Glutamatergic neuron (in vitro differentiated cells): ENCODE data around the gene TBC1D19. TPM values are rescaled to one million over a fixed set of nuclear protein-coding genes. Genes with fewer than 3 reads are reported as not detected.

Experiments used
- DNase-seq: peaks from one replicate; pipeline ENCODE4 v3.0.0; 2022
- H3K27ac Mint-ChIP-seq: one replicate; pipeline ENCODE4 v1.8.0; 2020; ENCODE audit warnings: mild to moderate bottlenecking, mixed read lengths, inconsistent platforms; ENCODE audit not compliant: unreplicated experiment
- H3K27me3 Mint-ChIP-seq: one replicate; pipeline ENCODE4 v1.8.0; 2020; ENCODE audit warnings: mild to moderate bottlenecking, moderate library complexity, mixed read lengths, inconsistent platforms; ENCODE audit not compliant: unreplicated experiment
- H3K36me3 Mint-ChIP-seq: one replicate; pipeline ENCODE4 v1.8.0; 2020; ENCODE audit warnings: mild to moderate bottlenecking, mixed read lengths, inconsistent platforms; ENCODE audit not compliant: unreplicated experiment
- H3K4me1 Mint-ChIP-seq: one replicate; pipeline ENCODE4 v1.8.0; 2020; ENCODE audit warnings: mild to moderate bottlenecking, low read depth, mixed read lengths, inconsistent platforms; ENCODE audit not compliant: unreplicated experiment
- H3K4me3 Mint-ChIP-seq: one replicate; pipeline ENCODE4 v1.8.0; 2020; ENCODE audit warnings: mild to moderate bottlenecking, mixed read lengths, inconsistent platforms; ENCODE audit not compliant: unreplicated experiment
- H3K9me3 Mint-ChIP-seq: one replicate; pipeline ENCODE4 v1.8.0; 2020; ENCODE audit warnings: mild to moderate bottlenecking, moderate library complexity, mixed read lengths, inconsistent platforms; ENCODE audit not compliant: unreplicated experiment
- total RNA-seq: library from RNA; stranded (reverse); fragmentation: NEBNext Ultra II Directional; extraction: Animal tissue kit (Norgen Biotek cat#: 25700); gene quantifications from one replicate; pipeline ENCODE4 v1.2.1, GENCODE V29; 2021; ENCODE audit not compliant: unreplicated experiment
- TF ChIP-seq, protein P1 (sequence below): fragments of 200-600 bp; sonication (generic); IDR thresholded peaks from one replicate; pipeline ENCODE4 v1.5.0; 2021; ENCODE audit not compliant: partially characterized antibody, unreplicated experiment

Gene TBC1D19
- total RNA-seq, 1 donor from 2014 or later, result 21.2 TPM

DNA sequence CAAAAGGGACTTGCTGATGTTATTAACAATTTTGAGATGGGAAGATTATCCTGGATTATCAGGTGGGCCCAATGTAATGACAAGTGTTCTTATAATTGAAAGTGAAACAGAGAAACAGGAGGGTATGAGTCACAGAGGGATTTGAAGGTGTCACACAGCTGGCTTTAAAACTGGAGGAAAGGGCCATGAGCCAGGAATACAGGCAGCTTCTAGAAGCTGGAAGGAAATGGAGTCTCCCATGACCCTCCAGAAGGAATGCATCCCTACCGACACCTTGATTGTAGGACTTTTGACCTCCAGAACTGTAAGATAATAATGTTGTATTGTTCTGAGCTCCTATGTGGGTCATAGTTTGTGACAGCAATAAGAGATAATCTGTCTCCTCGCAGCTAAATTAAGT is 178.8 kb downstream of the TBC1D19 start:
- Mint-ChIP-seq H3K4me1 (peaks cover 7% of the 10 kb centered on the region), H3K4me3 (no peak overlapping the region), H3K9me3 (no peaks in the 10 kb centered on the region), H3K27me3 (peaks cover 6% of the 10 kb centered on the region), H3K36me3 (peaks cover 4% of the 10 kb centered on the region), H3K27ac (no peak overlapping the region)
- DNase-seq, result no peak
- TF ChIP-seq, protein P1, sequence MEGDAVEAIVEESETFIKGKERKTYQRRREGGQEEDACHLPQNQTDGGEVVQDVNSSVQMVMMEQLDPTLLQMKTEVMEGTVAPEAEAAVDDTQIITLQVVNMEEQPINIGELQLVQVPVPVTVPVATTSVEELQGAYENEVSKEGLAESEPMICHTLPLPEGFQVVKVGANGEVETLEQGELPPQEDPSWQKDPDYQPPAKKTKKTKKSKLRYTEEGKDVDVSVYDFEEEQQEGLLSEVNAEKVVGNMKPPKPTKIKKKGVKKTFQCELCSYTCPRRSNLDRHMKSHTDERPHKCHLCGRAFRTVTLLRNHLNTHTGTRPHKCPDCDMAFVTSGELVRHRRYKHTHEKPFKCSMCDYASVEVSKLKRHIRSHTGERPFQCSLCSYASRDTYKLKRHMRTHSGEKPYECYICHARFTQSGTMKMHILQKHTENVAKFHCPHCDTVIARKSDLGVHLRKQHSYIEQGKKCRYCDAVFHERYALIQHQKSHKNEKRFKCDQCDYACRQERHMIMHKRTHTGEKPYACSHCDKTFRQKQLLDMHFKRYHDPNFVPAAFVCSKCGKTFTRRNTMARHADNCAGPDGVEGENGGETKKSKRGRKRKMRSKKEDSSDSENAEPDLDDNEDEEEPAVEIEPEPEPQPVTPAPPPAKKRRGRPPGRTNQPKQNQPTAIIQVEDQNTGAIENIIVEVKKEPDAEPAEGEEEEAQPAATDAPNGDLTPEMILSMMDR, result no peak

DNA sequence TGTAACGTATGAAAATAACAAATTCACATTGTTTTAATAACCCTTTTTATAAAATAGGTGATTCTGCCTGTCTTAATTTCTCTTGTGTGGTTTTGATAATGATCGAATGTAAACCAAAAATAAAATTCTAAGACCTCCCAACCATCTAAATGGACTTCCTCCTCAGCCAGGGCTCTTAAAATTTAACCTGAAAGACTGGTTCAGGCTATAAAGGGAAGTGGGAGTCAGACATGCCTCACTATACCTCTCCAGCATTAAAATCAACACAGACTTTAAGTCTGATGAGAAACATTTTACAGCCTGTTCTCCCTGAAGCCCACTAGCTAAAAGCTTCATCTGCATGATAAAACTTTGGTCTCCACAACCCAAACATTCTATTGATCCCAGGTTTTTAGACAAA is 179.2 kb downstream of the TBC1D19 start:
- Mint-ChIP-seq H3K27ac (no peak overlapping the region), H3K4me1 (peaks cover 7% of the 10 kb centered on the region), H3K36me3 (peaks cover 4% of the 10 kb centered on the region), H3K4me3 (no peak overlapping the region), H3K27me3 (peaks cover 6% of the 10 kb centered on the region), H3K9me3 (no peaks in the 10 kb centered on the region)
- TF ChIP-seq, protein P1, result no peak
- no peak for DNase-seq

DNA sequence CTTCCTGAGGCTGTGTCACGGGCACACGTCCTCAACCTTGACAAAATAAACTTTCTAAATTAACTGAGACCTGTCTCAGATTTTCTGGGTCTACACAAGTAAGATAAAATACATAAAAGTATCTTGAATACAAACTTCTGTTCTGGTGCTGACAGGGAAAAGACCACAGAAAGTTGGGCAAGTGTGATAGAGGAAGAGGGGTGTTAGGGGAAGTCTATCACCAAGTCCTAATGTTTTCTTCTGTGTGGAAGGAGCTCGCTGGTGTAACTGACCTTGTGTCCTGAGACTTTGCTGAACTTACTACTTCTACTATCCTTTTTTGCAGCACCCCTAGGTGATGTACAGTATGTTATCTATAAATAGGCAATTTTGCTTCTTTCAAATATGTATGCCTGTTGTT is 179.8 kb downstream of the TBC1D19 start:
- Mint-ChIP-seq H3K36me3 (peaks cover 4% of the 10 kb centered on the region), H3K9me3 (no peaks in the 10 kb centered on the region), H3K27ac (no peak overlapping the region), H3K4me1 (peaks cover 7% of the 10 kb centered on the region), H3K4me3 (no peak overlapping the region), H3K27me3 (peaks cover 6% of the 10 kb centered on the region)
- TF ChIP-seq, protein P1, result no peak
- DNase-seq, result no peak

DNA sequence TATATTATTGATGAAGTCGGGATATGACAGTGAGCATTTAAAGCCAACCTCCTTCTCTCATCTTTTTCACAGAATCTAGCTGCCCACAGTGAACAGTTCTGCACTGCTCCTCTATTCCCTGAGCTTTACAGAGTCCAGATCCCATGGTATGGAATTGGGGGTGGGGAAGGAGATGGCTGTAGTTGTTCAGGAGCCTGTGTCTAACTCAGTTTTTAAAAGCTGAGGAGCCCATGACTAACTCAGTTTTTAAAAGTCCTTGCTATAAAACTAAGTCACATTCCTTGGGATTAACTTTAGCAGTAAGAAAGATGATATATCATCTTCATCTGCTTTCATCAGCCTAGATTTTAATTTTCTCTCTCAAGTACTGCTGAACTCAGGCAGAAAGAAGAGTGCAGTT is 180.3 kb downstream of the TBC1D19 start:
- no peak for DNase-seq
- Mint-ChIP-seq H3K4me3 (no peak overlapping the region), H3K27me3 (peaks cover 6% of the 10 kb centered on the region), H3K9me3 (no peaks in the 10 kb centered on the region), H3K36me3 (no peaks in the 10 kb centered on the region), H3K4me1 (peaks cover 7% of the 10 kb centered on the region), H3K27ac (no peak overlapping the region)
- TF ChIP-seq, protein P1, result no peak

DNA sequence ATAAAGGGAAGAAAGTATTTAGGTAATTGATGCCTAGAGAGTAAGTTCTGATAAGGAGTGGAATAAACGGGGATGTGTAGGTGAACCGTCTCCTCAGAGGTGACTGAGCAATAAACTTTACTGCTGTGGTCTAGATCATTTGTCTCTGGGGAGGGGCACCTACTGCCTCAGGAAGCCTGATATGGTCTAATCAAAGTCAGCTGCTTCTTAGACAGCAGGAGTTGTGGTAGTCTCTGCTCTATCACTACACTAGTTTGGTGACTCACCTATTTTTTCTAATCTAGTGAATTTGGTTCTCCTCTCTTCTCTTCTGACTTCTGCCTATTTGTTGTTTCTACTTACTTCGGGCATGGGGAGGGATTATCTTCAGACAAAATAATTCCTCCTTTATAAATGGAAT is 181.6 kb downstream of the TBC1D19 start:
- H3K27ac Mint-ChIP-seq, result no peak overlapping the region
- peaks cover 7% of the 10 kb centered on the region for H3K4me1 Mint-ChIP-seq
- H3K36me3 Mint-ChIP-seq, result no peaks in the 10 kb centered on the region
- TF ChIP-seq, protein P1, result no peak
- no peaks in the 10 kb centered on the region for H3K9me3 Mint-ChIP-seq
- no peak overlapping the region for H3K4me3 Mint-ChIP-seq
- no peak for DNase-seq
- H3K27me3 Mint-ChIP-seq, result peaks cover 6% of the 10 kb centered on the region
